Measurements from ENCODE around the gene DRC3. TPM values are rescaled to one million over a fixed set of nuclear protein-coding genes. Genes with fewer than 3 reads are reported as not detected.
"Not testable (repeated sequence)": the region's sequence is repeated elsewhere in the genome, so short reads cannot be mapped to it uniquely, and the experiment has no call there.

DRC3 gene
- total RNA-seq, 1 donor from 2014 or later: under 0.01 TPM

DNA sequence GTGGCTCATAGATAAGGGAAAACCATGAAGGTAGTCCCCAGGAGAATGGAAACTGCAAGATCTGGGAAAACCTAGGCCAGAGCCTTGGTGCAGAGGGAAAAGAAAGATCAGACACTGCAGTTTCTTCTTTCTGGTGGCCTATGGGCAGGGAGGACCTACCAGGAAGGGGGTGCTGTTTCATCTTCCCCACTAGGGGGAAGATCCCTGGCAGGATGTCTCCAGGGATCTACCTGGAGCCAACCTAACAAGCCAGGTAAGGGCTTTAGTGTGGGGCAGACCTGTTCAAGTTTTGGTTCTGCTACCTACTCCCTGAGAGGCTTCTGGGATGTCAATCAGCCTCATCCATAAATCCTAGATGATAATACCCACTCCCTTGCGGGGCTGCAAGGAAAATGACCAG, 21.9 kb upstream of the DRC3 start:
- peak; percentile 55 for TF ChIP-seq CTCF (IDR thresholded peaks at IDR 0.05; ENCODE audit: insufficient read depth, low read length, severe bottlenecking)
- DNase-seq (ENCODE audit: low read depth) (no peak), FAIRE-seq (no peak)

DNA sequence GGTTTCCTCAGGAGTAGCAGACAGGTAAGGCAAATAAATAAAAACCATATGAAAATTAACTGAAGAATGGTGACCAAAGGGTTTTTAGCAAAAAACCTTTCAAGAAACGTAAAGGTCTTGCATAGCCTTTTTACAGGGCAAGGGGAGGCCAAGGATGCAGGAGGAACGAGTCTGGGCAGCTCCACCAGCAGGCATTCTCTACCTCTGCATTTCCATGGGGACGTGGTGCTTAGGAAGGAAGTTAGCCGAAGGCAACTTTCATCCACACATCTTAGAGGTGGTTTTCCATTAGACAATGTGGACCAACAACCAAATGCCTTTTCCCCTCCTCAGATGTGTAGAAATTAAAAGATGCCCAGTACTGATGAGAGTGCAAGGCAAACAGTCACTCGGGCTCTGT, 21.1 kb upstream of the DRC3 start:
- no peak overlapping the region for H3K4me3 ChIP-seq (ENCODE audit: low read depth, low read length)
- FAIRE-seq (no peak), DNase-seq (ENCODE audit: low read depth) (peak; percentile 63)
- TF ChIP-seq CTCF (IDR thresholded peaks at IDR 0.05; ENCODE audit: insufficient read depth, low read length, severe bottlenecking): no peak
- H3K27me3 ChIP-seq (ENCODE audit: control insufficient read depth, insufficient read depth, low read length): no peaks in the 10 kb centered on the region
- peaks cover 3% of the 10 kb centered on the region for H3K36me3 ChIP-seq (ENCODE audit: control insufficient read depth, insufficient read depth, low read length)

More for the DNA sequence above, 21.9 kb upstream of the DRC3 start:
- Histone ChIP-seq H3K4me3 (ENCODE audit: low read depth, low read length) (no peak overlapping the region), H3K36me3 (ENCODE audit: control insufficient read depth, insufficient read depth, low read length) (peaks cover 3% of the 10 kb centered on the region), H3K27me3 (ENCODE audit: control insufficient read depth, insufficient read depth, low read length) (no peaks in the 10 kb centered on the region)

GRCh38 chr17:17952691-17953090, 20.0 kb upstream of the DRC3 start:
- FAIRE-seq (no peak), DNase-seq (ENCODE audit: low read depth) (no peak)
- TF ChIP-seq CTCF (IDR thresholded peaks at IDR 0.05; ENCODE audit: insufficient read depth, low read length, severe bottlenecking): no peak
- H3K4me3 ChIP-seq (ENCODE audit: low read depth, low read length): no peak overlapping the region
- no peaks in the 10 kb centered on the region for H3K27me3 ChIP-seq (ENCODE audit: control insufficient read depth, insufficient read depth, low read length)
- peaks cover 3% of the 10 kb centered on the region for H3K36me3 ChIP-seq (ENCODE audit: control insufficient read depth, insufficient read depth, low read length)

DNA sequence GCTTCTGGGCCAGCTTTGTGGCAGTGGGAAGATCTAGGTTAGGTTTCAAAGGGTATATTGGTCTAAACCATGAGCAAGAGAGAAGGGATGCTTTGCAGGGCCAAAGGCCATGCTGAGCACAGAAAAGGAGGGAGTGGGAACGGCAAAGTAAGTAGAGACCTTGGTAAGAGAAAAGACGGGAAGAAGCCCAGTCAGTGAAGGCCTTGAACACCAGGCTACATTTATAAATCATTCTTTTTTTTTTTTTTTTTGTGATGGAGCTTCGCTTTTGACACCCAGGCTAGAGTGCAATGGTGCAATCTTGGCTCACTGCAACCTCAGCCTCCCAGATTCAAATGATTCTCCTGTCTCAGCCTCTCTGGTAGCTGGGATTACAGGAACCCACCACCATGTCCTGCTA, 18.6 kb upstream of the DRC3 start:
- DNase-seq (ENCODE audit: low read depth) (no peak), FAIRE-seq (no peak)
- TF ChIP-seq CTCF (IDR thresholded peaks at IDR 0.05; ENCODE audit: insufficient read depth, low read length, severe bottlenecking): no peak
- H3K4me3 ChIP-seq (ENCODE audit: low read depth, low read length): no peak overlapping the region
- H3K36me3 ChIP-seq (ENCODE audit: control insufficient read depth, insufficient read depth, low read length): peaks cover 3% of the 10 kb centered on the region
- no peaks in the 10 kb centered on the region for H3K27me3 ChIP-seq (ENCODE audit: control insufficient read depth, insufficient read depth, low read length)

DNA sequence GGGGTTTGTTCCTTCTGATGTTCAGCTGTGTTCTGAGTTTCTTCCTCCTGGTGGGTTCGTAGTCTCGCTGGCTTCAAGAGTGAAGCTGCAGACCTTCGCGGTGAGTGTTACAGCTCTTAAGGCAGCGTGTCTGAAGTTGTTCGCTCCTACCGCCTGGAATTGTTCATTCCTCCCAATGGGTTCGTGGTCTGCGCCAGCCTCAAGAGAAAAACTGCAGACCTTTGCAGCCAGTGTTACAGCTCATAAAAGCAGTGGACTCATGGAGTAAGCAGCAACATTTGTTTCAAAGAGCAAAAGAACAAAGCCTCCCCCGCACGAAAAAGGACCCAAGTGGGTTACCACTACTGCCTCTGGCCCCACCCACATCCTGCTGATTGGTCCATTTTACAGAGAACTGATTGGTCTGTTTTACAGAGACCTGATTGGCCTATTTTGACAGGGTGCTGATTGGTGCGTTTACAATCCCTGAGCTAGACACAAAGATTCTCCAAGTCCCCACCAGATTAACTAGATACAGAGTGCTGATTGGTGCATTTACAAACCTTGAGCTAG, 16.8 kb upstream of the DRC3 start:
- not testable (repeated sequence) for H3K27me3 ChIP-seq (ENCODE audit: control insufficient read depth, insufficient read depth, low read length); H3K4me3 ChIP-seq (ENCODE audit: low read depth, low read length); H3K36me3 ChIP-seq (ENCODE audit: control insufficient read depth, insufficient read depth, low read length); DNase-seq (ENCODE audit: low read depth); FAIRE-seq

- no peak for TF ChIP-seq CTCF (IDR thresholded peaks at IDR 0.05; ENCODE audit: insufficient read depth, low read length, severe bottlenecking)
- Histone ChIP-seq H3K27me3 (ENCODE audit: control insufficient read depth, insufficient read depth, low read length) (no peaks in the 10 kb centered on the region), H3K36me3 (ENCODE audit: control insufficient read depth, insufficient read depth, low read length) (peaks cover 3% of the 10 kb centered on the region), H3K4me3 (ENCODE audit: low read depth, low read length) (no peak overlapping the region)
- DNase-seq (ENCODE audit: low read depth): peak; percentile 73
- FAIRE-seq: no peak
Measured at GRCh38 chr17:17957584-17957916, 15.1 kb upstream of the DRC3 start.

Measured in bronchial epithelial cell (primary cell).